Measurements from ENCODE around the gene TCTN3. TPM values are rescaled to one million over a fixed set of nuclear protein-coding genes. Genes with fewer than 3 reads are reported as not detected.

TCTN3 gene
- total RNA-seq, 1 donor from 2014 or later, result 44.3 TPM

- Histone ChIP-seq H3K27me3 (ENCODE audit: insufficient read depth, low read length) (no peaks in the 10 kb centered on the region), H3K4me2 (ENCODE audit: low read length) (peak overlapping the region; percentile 87), H3K27ac (ENCODE audit: low read depth, low read length) (peak overlapping the region; percentile 78), H3K4me3 (ENCODE audit: insufficient read depth, low read depth, low read length) (peak overlapping the region; percentile 86), H4K20me1 (ENCODE audit: insufficient read depth, low read length) (no peaks in the 10 kb centered on the region), H3K9ac (ENCODE audit: low read length) (peak overlapping the region; percentile 92), H3K4me1 (ENCODE audit: insufficient read depth, low read length) (peaks cover 8% of the 10 kb centered on the region), H2AFZ (ENCODE audit: low read depth, low read length) (peak overlapping the region; percentile 93), H3K9me3 (ENCODE audit: insufficient read depth, low read depth, low read length) (no peaks in the 10 kb centered on the region), H3K79me2 (ENCODE audit: insufficient read depth, low read length) (peaks cover 28% of the 10 kb centered on the region), H3K36me3 (ENCODE audit: insufficient read depth, low read length) (peaks cover 12% of the 10 kb centered on the region)
- Mint-ChIP-seq H3K4me3 (ENCODE audit: unreplicated experiment) (peak overlapping the region; percentile 97), H3K9me3 (ENCODE audit: unreplicated experiment) (peaks cover 6% of the 10 kb centered on the region), H3K27ac (ENCODE audit: unreplicated experiment) (peak overlapping the region; percentile 95), H3K36me3 (ENCODE audit: low read depth, unreplicated experiment) (no peaks in the 10 kb centered on the region), H3K27me3 (ENCODE audit: low read depth, unreplicated experiment) (no peaks in the 10 kb centered on the region), H3K4me1 (ENCODE audit: low read depth, unreplicated experiment) (peaks cover 8% of the 10 kb centered on the region)
- TF ChIP-seq EZH2 (IDR thresholded peaks at IDR 0.05; ENCODE audit: insufficient read depth, low read length), result no peak
- no peak for TF ChIP-seq CTCF (IDR thresholded peaks at IDR 0.05; ENCODE audit: insufficient read depth, low read depth, low read length)
- DNase-seq (ENCODE audit: low read depth), result peak; percentile 2
- no peak for FAIRE-seq
Observed at GRCh38 chr10:95693071-95693667, 558 bp downstream of the TCTN3 start.

- Histone ChIP-seq H3K9me3 (ENCODE audit: insufficient read depth, low read depth, low read length) (no peaks in the 10 kb centered on the region), H3K27me3 (ENCODE audit: insufficient read depth, low read length) (no peaks in the 10 kb centered on the region), H3K36me3 (ENCODE audit: insufficient read depth, low read length) (peaks cover 25% of the 10 kb centered on the region), H4K20me1 (ENCODE audit: insufficient read depth, low read length) (no peaks in the 10 kb centered on the region), H3K79me2 (ENCODE audit: insufficient read depth, low read length) (peaks cover 28% of the 10 kb centered on the region), H3K4me3 (ENCODE audit: insufficient read depth, low read depth, low read length) (no peak overlapping the region), H3K4me2 (ENCODE audit: low read length) (no peak overlapping the region), H2AFZ (ENCODE audit: low read depth, low read length) (no peak overlapping the region), H3K27ac (ENCODE audit: low read depth, low read length) (no peak overlapping the region), H3K9ac (ENCODE audit: low read length) (no peak overlapping the region), H3K4me1 (ENCODE audit: insufficient read depth, low read length) (peaks cover 8% of the 10 kb centered on the region)
- no peaks in the 10 kb centered on the region for H3K9me3 Mint-ChIP-seq (ENCODE audit: unreplicated experiment)
- no peaks in the 10 kb centered on the region for H3K27me3 Mint-ChIP-seq (ENCODE audit: low read depth, unreplicated experiment)
- DNase-seq (ENCODE audit: low read depth), result no peak
- H3K4me3 Mint-ChIP-seq (ENCODE audit: unreplicated experiment), result peak overlapping the region; percentile 22
- no peaks in the 10 kb centered on the region for H3K36me3 Mint-ChIP-seq (ENCODE audit: low read depth, unreplicated experiment)
- H3K27ac Mint-ChIP-seq (ENCODE audit: unreplicated experiment), result no peak overlapping the region
- no peak for TF ChIP-seq EZH2 (IDR thresholded peaks at IDR 0.05; ENCODE audit: insufficient read depth, low read length)
- no peak for FAIRE-seq
- peaks cover 15% of the 10 kb centered on the region for H3K4me1 Mint-ChIP-seq (ENCODE audit: low read depth, unreplicated experiment)
Observed at GRCh38 chr10:95691281-95691680, 2.4 kb downstream of the TCTN3 start.

GRCh38 chr10:95688648-95689047 is 5.1 kb downstream of the TCTN3 start:
- no peaks in the 10 kb centered on the region for H3K27me3 Mint-ChIP-seq (ENCODE audit: low read depth, unreplicated experiment)

More at GRCh38 chr10:95688648-95689047, 5.1 kb downstream of the TCTN3 start:
- Mint-ChIP-seq H3K4me1 (ENCODE audit: low read depth, unreplicated experiment) (peaks cover 15% of the 10 kb centered on the region), H3K4me3 (ENCODE audit: unreplicated experiment) (no peak overlapping the region), H3K9me3 (ENCODE audit: unreplicated experiment) (no peaks in the 10 kb centered on the region), H3K36me3 (ENCODE audit: low read depth, unreplicated experiment) (no peaks in the 10 kb centered on the region), H3K27ac (ENCODE audit: unreplicated experiment) (no peak overlapping the region)
- H4K20me1 ChIP-seq (ENCODE audit: insufficient read depth, low read length), result no peaks in the 10 kb centered on the region
- no peak overlapping the region for H3K9ac ChIP-seq (ENCODE audit: low read length)
- H3K36me3 ChIP-seq (ENCODE audit: insufficient read depth, low read length), result peaks cover 39% of the 10 kb centered on the region
- peaks cover 8% of the 10 kb centered on the region for H3K4me1 ChIP-seq (ENCODE audit: insufficient read depth, low read length)
- H3K9me3 ChIP-seq (ENCODE audit: insufficient read depth, low read depth, low read length), result no peaks in the 10 kb centered on the region
- no peak overlapping the region for H3K4me3 ChIP-seq (ENCODE audit: insufficient read depth, low read depth, low read length)
- no peak for DNase-seq (ENCODE audit: low read depth)
- FAIRE-seq, result no peak
- no peak for TF ChIP-seq CTCF (IDR thresholded peaks at IDR 0.05; ENCODE audit: insufficient read depth, low read depth, low read length)
- no peak for TF ChIP-seq EZH2 (IDR thresholded peaks at IDR 0.05; ENCODE audit: insufficient read depth, low read length)
- H3K79me2 ChIP-seq (ENCODE audit: insufficient read depth, low read length), result peaks cover 28% of the 10 kb centered on the region
- H3K27ac ChIP-seq (ENCODE audit: low read depth, low read length), result no peak overlapping the region
- H3K27me3 ChIP-seq (ENCODE audit: insufficient read depth, low read length), result no peaks in the 10 kb centered on the region
- no peak overlapping the region for H2AFZ ChIP-seq (ENCODE audit: low read depth, low read length)
- H3K4me2 ChIP-seq (ENCODE audit: low read length), result no peak overlapping the region
